Measurements from ENCODE around the gene LRRFIP1.

- TF ChIP-seq CTCF (IDR thresholded peaks at IDR 0.05; ENCODE audit: low read length): no peak
- no peak for TF ChIP-seq EZH2 (optimal IDR thresholded peaks at IDR 0.05; ENCODE audit: low read depth, low read length)
- no peak for TF ChIP-seq EZH2phosphoT487 (IDR thresholded peaks at IDR 0.05; ENCODE audit: low read length)
These were observed 2.1 kb upstream of the LRRFIP1 start for GRCh38 chr2:237625216-237625705.

Measured in MM.1S (cell line).